ENCODE results near the gene IL1R2.

Gene IL1R2

DNA sequence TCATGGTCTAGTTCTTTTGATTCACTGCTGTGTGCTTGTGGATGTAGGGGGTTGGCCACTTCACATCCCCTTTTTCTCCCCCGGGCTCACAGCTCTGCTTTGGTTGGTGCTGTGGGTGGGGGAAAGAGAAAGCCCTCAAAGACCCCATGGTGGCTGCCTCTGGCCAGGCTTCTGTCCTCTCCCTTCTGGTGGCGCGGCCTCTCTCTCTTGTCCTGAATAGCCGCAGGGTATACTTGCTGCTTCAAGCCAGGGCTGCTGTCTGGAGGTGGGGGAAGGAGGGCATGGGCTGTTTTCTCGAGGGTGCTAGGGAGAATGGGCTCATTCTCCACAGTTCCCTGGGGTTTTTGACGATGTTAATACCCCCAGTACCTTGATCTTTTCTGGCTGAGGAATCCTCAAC, 53.9 kb downstream of the IL1R2 start:
- TF ChIP-seq, protein P1, sequence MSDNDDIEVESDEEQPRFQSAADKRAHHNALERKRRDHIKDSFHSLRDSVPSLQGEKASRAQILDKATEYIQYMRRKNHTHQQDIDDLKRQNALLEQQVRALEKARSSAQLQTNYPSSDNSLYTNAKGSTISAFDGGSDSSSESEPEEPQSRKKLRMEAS (IDR thresholded peaks at IDR 0.05) = no peak
- TF ChIP-seq CREB1 (IDR thresholded peaks at IDR 0.05; ENCODE audit: low read depth) (no peak), TAF1 (IDR thresholded peaks at IDR 0.05; ENCODE audit: low read depth) (no peak), TEAD4 (IDR thresholded peaks at IDR 0.05) (no peak), RAD21 (IDR thresholded peaks at IDR 0.05; ENCODE audit: low read depth) (no peak)
- TF ChIP-seq, protein P2, sequence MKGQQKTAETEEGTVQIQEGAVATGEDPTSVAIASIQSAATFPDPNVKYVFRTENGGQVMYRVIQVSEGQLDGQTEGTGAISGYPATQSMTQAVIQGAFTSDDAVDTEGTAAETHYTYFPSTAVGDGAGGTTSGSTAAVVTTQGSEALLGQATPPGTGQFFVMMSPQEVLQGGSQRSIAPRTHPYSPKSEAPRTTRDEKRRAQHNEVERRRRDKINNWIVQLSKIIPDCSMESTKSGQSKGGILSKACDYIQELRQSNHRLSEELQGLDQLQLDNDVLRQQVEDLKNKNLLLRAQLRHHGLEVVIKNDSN (IDR thresholded peaks at IDR 0.05) = no peak

DNA sequence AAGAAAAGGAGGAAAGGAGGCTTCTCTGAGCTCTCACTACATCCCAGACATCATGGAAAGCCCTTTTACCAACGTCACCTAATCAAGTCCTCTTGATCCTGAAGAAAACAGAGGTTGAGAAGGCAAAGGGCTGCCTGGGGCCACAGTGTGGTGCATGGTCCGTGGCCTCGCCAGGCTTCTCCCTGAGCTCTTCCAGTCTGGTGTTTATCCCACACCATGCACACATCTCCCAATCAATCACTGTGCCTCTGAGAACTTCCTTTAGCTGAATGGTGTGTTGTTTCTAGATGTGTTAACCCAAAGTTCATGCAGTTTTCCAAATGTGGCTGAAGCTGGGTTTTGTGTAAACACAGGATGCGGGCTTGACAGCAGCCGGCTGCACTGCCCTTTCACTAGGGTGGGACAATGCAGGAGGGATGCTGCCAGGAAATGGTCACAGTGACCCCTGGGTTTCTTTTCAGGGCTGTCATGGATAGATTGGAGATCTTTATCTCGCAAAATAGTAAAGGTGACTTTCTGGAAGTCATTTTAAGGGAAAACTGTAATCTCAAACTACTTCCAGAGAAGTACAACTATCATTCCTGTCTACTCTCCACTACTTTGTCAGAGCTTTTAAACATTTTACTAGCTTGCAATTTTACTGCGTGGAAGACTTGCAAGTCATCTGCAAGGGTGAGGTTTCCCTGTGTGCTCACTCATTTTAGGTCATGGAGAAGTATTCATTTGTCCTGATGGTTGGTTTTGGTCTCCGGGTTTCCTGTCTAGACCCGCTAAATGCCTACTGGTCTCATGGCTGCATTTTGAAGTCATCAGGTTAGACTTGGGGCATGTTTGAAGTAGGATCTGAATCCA, 54.6 kb downstream of the IL1R2 start:
- TF ChIP-seq FOXM1 (IDR thresholded peaks at IDR 0.05; ENCODE audit: borderline replicate concordance, low read depth) (no peak), RAD21 (IDR thresholded peaks at IDR 0.05; ENCODE audit: low read depth) (no peak), ZBTB7A (IDR thresholded peaks at IDR 0.05; ENCODE audit: low read depth) (no peak), EP300 (IDR thresholded peaks at IDR 0.05; ENCODE audit: borderline replicate concordance) (no peak), TEAD4 (IDR thresholded peaks at IDR 0.05) (no peak), YY1 (IDR thresholded peaks at IDR 0.05; ENCODE audit: low read depth) (no peak), TCF12 (IDR thresholded peaks at IDR 0.05; ENCODE audit: low read depth) (no peak), NFIC (IDR thresholded peaks at IDR 0.05) (no peak), CEBPB (IDR thresholded peaks at IDR 0.05) (no peak), EGR1 (IDR thresholded peaks at IDR 0.05) (no peak)
- TF ChIP-seq, protein P2 (IDR thresholded peaks at IDR 0.05) = no peak
- TF ChIP-seq, protein P1 (IDR thresholded peaks at IDR 0.05) = no peak
- TF ChIP-seq, protein P3, sequence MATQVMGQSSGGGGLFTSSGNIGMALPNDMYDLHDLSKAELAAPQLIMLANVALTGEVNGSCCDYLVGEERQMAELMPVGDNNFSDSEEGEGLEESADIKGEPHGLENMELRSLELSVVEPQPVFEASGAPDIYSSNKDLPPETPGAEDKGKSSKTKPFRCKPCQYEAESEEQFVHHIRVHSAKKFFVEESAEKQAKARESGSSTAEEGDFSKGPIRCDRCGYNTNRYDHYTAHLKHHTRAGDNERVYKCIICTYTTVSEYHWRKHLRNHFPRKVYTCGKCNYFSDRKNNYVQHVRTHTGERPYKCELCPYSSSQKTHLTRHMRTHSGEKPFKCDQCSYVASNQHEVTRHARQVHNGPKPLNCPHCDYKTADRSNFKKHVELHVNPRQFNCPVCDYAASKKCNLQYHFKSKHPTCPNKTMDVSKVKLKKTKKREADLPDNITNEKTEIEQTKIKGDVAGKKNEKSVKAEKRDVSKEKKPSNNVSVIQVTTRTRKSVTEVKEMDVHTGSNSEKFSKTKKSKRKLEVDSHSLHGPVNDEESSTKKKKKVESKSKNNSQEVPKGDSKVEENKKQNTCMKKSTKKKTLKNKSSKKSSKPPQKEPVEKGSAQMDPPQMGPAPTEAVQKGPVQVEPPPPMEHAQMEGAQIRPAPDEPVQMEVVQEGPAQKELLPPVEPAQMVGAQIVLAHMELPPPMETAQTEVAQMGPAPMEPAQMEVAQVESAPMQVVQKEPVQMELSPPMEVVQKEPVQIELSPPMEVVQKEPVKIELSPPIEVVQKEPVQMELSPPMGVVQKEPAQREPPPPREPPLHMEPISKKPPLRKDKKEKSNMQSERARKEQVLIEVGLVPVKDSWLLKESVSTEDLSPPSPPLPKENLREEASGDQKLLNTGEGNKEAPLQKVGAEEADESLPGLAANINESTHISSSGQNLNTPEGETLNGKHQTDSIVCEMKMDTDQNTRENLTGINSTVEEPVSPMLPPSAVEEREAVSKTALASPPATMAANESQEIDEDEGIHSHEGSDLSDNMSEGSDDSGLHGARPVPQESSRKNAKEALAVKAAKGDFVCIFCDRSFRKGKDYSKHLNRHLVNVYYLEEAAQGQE (IDR thresholded peaks at IDR 0.05; ENCODE audit: low read depth) = no peak

DNA sequence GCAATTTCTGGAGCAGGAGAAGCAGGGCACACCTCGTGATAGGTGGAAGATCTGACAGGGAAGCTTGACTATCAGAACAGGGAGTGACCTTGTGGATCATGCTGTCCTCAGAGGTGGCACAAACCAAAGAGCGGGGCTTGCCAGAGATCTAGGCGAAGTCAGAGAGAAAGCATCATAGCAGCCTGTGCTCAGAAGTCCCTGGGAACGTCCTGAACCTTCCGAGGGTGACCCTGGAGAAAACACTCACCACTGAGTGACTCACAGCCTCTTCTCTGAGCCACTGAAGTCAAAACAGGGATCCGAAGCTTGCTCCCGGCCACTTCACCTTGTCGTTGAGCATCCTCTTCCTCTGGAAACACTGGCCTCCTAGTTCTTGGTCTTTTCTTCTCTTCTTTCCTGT, 56.7 kb downstream of the IL1R2 start:
- TF ChIP-seq EP300 (IDR thresholded peaks at IDR 0.05; ENCODE audit: borderline replicate concordance) (no peak), TAF1 (IDR thresholded peaks at IDR 0.05; ENCODE audit: low read depth) (no peak), YY1 (IDR thresholded peaks at IDR 0.05; ENCODE audit: low read depth) (no peak), RAD21 (IDR thresholded peaks at IDR 0.05; ENCODE audit: low read depth) (no peak), CREB1 (IDR thresholded peaks at IDR 0.05; ENCODE audit: low read depth) (no peak), NFIC (IDR thresholded peaks at IDR 0.05) (no peak), TEAD4 (IDR thresholded peaks at IDR 0.05) (no peak), EGR1 (IDR thresholded peaks at IDR 0.05) (no peak), FOXM1 (IDR thresholded peaks at IDR 0.05; ENCODE audit: borderline replicate concordance, low read depth) (no peak), TCF12 (IDR thresholded peaks at IDR 0.05; ENCODE audit: low read depth) (no peak), CEBPB (IDR thresholded peaks at IDR 0.05) (no peak), ZBTB7A (IDR thresholded peaks at IDR 0.05; ENCODE audit: low read depth) (no peak)
- TF ChIP-seq, protein P1 (IDR thresholded peaks at IDR 0.05) = no peak
- TF ChIP-seq, protein P3 (IDR thresholded peaks at IDR 0.05; ENCODE audit: low read depth) = no peak
- TF ChIP-seq, protein P2 (IDR thresholded peaks at IDR 0.05) = no peak

DNA sequence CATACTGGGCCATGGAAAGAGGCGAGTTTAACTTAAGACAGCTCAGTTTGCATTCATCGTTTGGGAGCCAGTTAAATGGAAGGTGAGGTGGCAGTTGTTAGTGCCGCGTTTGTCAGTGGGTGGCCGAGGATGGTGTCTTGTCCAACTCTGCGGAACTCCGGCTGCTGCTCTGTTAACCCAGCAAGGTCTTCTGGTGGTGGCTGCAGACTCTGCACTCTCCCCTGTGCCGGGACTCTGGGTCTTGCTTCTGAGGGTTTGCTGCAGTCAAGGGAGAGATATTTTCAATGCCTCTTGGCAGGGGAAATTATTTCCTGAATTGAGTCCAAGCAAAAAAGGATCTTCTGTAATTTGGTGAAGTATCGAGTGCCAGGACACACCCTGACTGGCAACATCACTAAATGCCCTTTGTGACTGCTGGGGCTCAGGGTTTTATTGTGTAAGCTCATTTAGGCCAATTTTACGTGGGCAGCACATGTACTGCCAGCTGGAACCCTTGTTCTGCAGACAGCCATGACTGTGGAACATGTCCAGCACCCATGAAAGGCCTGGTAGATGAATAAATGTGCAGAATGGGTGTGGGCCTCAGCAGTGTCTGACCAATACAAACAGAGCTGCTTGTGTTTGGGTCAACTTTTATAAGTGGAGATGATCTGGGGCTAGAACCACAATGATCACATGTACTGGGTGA, 58.1 kb downstream of the IL1R2 start:
- TF ChIP-seq, protein P2 (IDR thresholded peaks at IDR 0.05) = no peak

All from Ishikawa (cell line).